CD4-positive, alpha-beta T cell treated with Interleukin-15 for 4 hours (primary cell): Measurements from ENCODE around the gene GAK.

Experiments
- DNase-seq: peaks from one replicate; pipeline ENCODE4 v3.0.0-alpha.2; 2020; ENCODE audit warnings: low spot score

Gene GAK

GRCh38 chr4:889516-889915, 42.6 kb downstream of the GAK start:
- no peak for DNase-seq

DNA sequence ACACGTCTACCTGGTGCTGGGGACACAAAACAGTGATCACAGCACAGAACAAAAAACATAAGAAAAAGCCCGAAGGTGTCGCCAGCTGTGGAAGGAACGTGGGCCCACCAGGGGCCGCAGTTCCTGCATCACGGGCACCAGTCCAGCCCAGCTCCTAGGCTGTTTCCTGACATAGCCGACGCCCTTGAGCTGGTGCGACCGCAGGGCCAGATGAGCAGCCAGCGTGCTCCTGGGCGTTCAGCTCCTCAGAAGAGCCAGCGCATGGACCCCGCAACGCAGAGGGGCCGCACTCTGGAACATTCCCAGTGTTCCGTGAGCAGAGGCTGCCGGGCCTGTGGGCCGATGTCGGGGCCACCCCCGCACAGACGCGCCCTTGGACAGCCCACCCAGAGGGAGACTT, 44.1 kb downstream of the GAK start:
- no peak for DNase-seq

GRCh38 chr4:887034-887763, 44.9 kb downstream of the GAK start:
- DNase-seq = no peak

GRCh38 chr4:886244-886643, 45.9 kb downstream of the GAK start:
- DNase-seq = no peak

- DNase-seq = no peak
These were observed 46.8 kb downstream of the GAK start for GRCh38 chr4:885353-885752.

GRCh38 chr4:884896-885295, 47.2 kb downstream of the GAK start:
- DNase-seq = no peak

- no peak for DNase-seq
These were observed 47.9 kb downstream of the GAK start for GRCh38 chr4:884259-884658.

DNA sequence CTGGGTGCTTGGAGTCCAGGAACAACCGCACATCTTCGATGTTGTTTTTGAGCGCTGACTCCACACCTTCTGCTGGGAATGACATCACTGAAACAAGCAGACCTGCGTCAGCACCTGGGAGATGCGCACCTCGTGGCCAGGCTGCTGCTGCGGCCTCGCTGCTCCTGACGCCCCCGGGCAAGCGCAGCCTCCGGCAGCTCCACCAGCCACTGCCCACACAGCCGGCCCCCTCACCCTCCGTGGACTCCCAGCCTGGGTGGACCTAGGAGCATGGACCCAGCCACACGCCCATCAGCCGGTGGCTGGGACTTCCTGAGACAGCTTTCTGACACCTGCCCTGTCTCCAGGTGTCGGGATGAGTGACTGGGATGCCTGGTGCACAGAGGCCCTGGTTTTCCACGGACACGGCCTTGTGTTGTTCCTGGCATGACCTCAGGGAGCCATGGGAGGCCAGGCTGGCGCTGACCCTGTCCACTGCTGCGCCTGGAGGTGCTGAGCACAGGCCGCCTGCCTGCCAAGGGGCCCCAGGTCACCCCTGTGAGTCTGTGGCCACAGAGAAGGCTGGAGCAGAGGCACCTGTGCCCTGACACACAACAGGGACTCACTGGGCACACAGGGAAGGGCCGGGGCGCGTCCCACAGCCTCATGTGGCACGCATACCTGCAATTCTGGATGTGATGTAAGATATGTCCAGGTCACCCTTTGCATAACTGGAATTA, 48.6 kb downstream of the GAK start:
- no peak for DNase-seq

- DNase-seq = no peak
These were observed 49.5 kb downstream of the GAK start for GRCh38 chr4:882646-883045.

GRCh38 chr4:881709-882108, 50.4 kb downstream of the GAK start:
- DNase-seq = no peak

- DNase-seq = no peak
These were observed 51.3 kb downstream of the GAK start for GRCh38 chr4:880684-881405.

- DNase-seq = peak; percentile 60
These were observed 52.4 kb downstream of the GAK start for GRCh38 chr4:879729-880077.

- peak; percentile 35 for DNase-seq
These were observed 53.1 kb downstream of the GAK start for GRCh38 chr4:878796-879728.

- DNase-seq = no peak
These were observed 54.6 kb downstream of the GAK start for GRCh38 chr4:877502-877901.

DNA sequence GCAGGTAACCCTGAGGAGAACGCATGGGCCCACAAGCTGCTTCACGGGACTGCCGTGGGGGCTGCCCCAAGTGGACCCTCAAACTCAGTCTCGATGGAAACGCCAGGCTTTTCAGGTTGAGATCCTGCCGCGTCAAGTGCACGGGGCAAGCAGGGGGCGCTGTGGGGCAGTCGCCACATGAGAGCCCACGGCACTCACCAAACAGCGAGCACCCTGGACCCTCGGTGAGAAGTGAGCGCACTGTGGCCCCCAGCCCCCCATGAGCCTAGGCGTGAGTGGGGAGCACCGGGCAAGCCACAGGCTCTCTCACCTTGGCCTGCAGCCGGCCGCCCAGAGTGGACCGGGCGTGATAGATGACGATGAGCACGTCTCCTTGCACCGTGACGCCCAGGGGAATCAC, 55.3 kb downstream of the GAK start:
- DNase-seq = no peak

GRCh38 chr4:875818-876423, 56.2 kb downstream of the GAK start:
- DNase-seq = no peak

DNA sequence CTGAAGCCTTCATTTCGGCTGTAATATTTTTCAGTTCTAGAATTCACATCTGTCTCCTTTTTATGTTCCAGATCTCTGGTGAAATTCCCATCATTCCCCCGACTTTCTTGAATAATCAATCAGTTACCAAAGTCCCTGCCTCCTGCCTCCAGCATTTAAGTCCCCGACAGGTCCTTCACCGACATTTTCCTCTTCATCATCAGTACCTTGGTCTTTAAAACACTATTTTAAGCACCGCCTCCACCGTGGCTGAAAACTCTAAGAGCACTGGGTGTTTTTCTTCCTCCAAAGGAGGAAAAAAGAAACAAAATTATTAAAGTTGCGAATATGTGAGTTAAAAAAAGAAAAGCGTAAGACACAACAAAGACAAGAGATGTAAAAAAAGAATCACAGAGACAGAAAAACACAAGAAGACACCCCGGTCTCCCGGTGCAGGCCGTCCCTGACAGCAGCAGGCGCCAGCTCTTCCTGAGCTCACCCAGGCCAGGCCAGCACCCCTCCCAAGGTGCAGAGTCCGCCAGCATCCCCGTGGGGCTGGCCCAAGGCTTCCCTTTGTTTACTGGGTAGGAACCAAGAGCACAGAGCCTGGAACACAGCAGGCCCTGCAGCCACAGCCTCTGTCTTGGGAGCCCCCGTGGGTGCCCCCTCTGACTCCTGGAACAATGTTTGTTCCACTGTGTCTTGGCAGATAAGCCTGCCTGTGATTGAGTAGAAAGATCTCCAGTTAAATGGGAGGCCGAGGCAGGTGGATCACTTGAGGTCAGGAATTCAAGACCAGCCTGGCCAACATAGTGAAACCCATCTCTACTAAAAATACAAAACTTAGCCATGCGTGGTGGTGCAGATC, 56.9 kb downstream of the GAK start:
- DNase-seq = no peak

DNA sequence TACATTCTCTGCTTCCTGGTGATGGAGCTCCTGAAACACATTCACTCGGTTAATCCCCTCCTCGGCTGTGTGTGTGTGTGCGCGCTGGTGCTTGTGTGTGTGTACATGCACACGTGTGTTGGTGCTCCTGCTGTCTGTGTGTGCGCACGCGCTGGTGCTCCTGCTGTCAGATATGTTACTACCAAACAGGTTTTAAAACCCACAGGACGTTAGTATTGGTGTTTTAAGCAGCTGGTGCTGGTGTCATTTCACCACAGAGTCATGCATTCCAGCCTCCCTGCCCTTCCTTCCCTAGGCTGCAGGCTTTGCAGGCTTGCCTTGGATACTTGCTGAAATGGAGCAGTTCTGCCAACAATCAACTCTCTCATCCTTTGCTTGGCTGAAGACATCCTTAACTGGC, 58.1 kb downstream of the GAK start:
- DNase-seq = no peak

DNA sequence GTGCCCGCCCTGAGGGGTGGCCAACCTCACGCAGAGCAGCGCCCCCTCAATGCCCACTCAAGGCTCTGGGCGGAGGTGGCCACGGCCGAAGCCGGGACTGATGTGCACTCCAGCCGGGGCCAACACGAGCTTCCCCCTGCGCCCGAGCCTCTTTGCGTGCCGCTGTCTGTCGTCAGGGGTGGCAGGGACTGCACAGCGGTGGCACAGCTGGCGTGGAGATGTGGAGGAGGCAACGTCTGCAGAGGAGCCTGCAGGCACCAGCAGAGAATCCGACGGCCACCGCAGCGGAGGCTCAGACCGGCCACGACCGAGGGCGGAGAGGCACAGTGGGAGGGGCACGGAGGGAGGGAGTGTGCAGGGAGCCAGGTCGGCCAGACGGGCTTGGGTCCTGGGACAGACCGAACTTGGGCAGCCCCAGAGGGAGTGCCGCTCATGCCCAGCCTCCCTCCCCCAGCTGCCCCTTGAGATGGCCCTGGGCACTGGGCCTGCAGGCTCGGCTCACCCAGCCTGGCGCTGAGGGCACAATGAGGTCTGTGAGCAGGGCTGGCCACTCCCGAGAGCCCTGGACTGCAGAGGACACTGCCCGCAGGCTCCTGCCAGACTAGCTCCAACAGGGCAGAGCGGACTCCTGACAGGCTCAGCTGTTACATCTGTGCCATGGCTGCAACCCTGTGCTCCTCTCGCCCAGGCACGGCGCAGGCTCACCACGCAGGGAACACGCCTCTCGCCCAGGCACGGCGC, 59.7 kb downstream of the GAK start:
- no peak for DNase-seq

- DNase-seq = no peak
These were observed 60.6 kb downstream of the GAK start for GRCh38 chr4:871484-871883.
